NCI-H1105 treated with DMSO at 0.1 percent for 48 hours (cell line): ENCODE measurements around the gene EYS.

Experiments used
- DNase-seq: peaks from one replicate; lab custom pipeline; 2025; lab: John Stamatoyannopoulos, UW

EYS gene

DNA sequence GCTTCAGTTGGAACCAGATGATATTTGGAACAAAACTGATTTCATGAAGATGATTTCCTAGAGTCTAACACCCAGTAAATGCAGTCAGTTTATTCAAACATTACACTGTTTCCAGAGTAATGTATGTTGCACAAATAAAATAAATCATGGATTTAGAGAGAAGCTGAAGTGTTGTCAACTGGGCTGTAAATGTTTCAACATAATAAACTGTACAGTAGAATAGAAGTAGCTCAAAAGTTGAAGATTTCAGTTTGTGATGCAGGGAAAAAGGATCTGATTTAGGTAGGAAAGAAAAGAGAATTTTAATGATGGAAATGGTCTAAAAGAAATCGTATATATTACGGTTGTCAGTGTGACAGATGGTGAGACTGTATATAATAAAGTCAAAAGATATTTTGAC is 985.2 kb downstream of the EYS start:
- DNase-seq, result no peak

DNA sequence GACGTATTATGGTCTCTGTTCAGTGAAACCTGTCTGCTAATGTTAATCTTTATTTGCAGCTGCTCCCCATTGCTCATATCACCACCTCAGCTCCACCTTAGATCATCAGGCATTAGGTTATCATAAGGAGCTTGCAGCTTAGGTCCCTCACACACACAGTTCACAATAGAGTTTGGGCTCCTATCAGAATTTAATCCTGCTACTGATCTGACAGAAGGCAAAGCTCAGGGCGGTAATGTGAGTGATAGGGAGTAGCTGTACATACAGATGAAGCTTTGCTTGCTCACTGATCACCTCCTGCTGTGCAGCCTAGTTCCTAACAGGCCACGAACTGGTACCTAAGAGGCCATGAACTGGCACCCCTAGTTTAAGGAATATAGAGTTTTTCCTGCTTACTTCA is 989.7 kb downstream of the EYS start:
- DNase-seq, result no peak

DNA sequence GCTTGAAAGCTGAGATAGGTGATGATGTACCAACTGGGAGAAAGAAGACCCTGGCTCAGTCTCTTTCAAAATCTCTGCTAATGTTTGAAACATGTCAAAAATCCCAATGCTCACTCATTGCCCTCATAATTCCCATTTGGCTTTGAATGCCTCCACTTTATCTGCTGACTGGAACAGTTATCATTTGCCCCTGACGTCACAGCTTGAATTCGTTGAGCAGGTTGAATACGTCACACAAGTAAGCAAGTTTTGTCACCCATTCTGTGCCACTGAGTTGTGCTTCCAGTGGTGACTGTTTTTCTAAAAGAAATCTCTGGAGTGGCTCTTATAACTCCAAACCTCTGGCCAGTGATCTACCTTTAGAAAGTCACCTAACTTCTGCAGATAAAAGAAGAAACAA is 991.4 kb downstream of the EYS start:
- no peak for DNase-seq

DNA sequence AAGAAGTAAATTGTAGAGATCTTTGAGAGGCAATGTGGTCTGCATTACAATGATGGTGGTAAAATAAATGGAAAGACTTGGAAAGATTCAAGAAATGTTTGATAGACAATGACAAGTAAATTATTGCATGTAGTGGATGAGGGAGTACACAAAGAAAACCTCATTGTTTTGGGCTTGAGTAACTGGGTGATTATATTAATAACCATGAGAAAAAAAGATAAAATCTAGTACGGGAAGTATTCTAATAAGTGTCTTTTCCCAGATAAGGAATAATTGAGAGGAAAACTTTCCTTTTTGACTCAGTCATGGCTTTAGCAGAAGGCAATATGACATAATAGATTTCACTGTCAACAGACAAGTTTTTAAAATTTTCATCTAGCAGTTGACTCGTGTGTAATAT is 993.0 kb downstream of the EYS start:
- no peak for DNase-seq

DNA sequence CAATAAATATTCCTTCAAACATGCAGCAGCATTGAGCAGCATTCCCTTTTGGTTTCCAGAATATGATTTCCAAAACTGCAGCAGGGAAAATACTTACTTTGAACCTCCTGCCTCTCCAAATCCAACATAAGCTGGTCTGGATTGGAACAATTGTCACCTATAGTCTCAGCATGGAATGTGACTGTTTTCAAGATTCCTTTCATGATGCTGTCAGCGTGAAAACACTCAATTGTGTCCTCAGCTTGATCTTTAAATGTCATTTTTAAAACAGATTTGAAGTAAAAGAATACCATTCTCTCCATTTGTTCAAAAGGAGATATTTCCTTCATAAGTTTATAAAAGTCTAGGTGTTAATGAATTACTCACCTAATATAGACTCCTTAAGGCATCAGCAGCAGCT is 993.9 kb downstream of the EYS start:
- DNase-seq, result no peak

- no peak for DNase-seq
These were observed 994.4 kb downstream of the EYS start for GRCh38 chr6:64712606-64713005.

DNA sequence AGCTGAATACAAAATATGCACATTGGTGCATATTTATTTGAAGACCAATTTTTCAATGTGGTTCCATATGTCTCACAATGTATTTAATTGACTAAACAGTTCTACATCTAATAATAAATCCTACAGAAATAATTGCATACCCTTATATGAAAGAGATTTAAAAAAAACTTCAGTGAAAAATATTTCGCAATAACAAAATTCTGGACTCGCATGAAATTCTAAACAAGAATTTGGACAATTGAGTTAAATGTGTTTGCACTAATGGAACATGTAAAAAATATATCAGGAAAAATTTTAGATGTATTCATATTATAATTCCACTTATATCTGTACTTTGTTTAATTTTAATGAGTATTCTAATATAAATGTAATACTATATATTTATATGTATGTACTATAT is 1003.1 kb downstream of the EYS start:
- DNase-seq, result no peak

- no peak for DNase-seq
These were observed 1011.0 kb downstream of the EYS start for GRCh38 chr6:64696053-64696452.

GRCh38 chr6:64694356-64694755 is 1012.7 kb downstream of the EYS start:
- no peak for DNase-seq

DNA sequence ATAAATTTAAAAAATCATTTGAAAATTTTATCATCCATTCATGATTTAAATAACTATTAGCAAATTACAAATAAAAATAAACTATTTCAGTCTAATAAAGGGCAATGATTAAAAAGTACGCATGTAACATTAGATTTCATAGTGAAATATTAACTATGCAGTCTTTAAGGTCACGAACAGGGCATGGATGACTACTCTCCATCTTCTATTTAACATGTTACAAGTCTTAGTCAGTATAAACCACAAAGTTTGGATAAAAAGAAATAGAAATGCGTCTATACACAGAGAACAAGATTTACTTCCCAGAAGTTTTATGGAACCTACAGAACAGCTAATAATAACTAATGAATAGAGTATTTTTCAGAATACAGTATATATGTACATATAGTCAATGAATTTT is 1016.0 kb downstream of the EYS start:
- DNase-seq, result no peak

DNA sequence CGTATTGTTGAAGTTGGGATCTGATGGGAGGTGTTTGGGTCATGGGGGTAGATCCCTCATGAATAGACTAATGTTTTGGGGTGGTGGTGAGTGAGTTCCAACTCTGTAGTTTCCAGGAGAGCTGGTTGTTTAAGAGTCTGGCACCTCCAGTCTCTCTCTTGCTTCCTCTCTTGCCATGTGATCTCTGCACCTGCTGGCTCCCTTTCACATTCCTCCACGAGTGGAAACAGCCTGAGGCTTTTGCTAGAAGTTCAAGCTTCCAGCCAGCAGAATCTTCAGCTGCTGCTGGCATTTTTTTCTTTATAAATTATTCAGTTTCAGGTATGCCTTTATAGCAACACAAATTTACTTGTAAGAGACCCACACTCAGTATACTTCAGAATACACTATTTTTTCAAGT is 1021.6 kb downstream of the EYS start:
- no peak for DNase-seq

DNA sequence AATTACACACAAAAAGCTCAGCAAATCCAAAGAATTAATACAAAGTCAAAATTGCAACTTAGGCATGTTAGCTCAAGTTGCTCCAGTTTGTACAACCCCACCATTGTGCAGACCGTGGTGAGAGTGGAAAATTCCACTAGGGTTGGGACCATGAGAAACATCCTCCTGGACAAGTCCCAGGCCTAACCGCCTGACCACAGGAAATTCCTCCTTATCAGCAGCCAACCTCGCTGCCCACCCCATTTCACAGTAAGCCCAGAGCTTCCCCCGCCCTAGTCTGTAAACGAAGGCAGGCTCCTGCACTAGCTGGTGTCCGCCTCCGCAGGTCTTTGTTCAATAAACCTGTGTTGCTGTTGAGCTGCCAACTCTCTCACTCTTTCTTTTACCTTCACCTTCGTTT is 1023.3 kb downstream of the EYS start:
- DNase-seq, result no peak

- DNase-seq, result no peak
These were observed 1025.4 kb downstream of the EYS start for GRCh38 chr6:64681416-64682160.

DNA sequence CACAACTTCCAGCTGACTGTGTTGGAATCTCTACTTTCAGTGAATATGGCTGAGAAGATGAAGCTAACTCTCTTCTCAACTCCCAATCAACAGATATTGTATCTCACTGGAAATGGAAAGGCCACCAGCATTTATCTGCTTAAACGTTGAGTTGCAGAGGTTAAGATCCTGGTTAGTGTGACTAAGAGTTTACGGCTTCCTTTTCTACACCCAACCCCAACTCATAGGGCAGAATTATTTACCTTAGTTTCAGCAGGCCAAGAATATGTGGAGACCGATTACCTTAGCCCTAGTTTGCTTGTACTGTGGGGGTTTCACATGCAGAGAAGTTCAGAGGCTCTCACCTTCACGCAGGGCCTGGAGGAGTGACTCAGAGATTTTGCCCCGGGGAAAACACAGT is 1026.6 kb downstream of the EYS start:
- no peak for DNase-seq

DNA sequence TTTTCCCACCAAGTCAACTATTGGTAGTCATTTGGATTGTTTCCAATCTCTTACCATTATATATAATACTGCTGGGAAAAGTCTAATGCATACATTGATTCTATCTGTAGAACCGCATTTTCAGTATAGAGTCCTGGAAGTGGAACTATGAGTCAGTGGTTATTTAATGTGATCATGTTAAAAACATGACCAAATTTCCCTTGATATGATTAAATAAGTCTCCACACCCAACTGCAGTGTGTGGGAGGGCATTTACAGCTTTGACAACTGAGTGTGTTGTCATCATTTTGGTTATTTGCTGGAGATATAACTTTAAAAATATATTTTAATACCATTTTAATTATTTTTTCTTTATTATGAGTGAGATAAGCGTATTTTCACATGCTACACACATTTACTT is 1027.6 kb downstream of the EYS start:
- no peak for DNase-seq

GRCh38 chr6:64672651-64673050 is 1034.4 kb downstream of the EYS start:
- DNase-seq, result no peak

DNA sequence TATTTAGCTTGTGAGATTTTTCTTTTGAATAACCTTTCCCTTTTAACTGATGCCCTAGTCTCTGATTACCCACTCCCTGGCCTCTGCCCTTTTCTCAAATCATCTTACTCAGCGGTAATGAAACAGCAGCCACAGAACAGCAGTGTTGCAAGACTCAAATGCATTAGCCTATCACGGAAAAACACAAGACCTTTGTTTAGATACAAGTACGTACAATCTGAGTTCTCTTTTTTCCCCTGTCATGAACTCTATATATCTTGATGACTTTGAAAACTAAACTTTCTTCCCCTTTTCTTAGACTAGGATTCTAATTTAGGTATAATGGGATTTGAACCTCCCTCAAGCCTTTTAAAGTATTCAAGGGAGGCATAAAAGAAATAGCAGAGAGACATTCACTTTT is 1034.9 kb downstream of the EYS start:
- no peak for DNase-seq

- DNase-seq, result no peak
These were observed 1041.9 kb downstream of the EYS start for GRCh38 chr6:64665137-64665536.

DNA sequence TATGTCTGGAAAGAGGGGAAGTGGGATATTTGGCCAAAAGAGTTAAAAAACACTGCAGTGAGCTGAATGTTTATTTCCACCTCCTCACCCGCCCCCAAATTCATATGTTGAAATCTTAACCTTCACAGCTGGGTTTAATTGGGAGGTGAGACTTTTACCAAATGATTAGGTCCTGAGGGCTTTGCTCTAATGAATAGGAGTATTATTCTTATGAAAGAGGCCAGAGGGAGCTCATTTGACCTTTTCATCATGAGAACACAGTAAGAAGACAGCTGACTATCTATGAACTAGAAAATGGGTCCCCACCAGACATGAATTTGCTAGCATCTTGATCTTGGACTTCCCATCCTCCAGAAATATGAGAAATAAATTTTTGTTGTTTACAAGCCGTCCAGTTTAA is 1042.5 kb downstream of the EYS start:
- no peak for DNase-seq

GRCh38 chr6:64644024-64644423 is 1063.0 kb downstream of the EYS start:
- peak; percentile 32 for DNase-seq

GRCh38 chr6:64630901-64631300 is 1076.1 kb downstream of the EYS start:
- DNase-seq, result no peak

DNA sequence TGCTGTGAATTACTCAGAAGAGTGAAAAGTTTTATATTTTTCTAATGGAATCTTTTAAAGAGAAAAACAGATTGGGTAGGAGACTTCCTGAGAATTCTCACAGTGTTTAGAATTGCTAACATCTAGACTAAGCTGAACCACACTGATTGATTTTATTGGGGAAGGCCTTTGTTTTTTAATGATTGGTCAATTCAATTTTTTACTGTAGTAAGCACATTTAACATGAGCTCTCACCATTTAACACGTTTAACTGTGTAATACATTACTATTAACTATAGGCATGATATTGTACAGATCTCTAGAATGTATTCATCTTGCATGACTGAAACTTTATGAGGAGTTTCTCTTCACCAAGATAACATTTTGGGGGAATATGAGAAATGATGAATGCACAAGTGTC is 1084.1 kb downstream of the EYS start:
- DNase-seq, result no peak

- DNase-seq, result no peak
These were observed 1104.0 kb downstream of the EYS start for GRCh38 chr6:64602993-64603392.

DNA sequence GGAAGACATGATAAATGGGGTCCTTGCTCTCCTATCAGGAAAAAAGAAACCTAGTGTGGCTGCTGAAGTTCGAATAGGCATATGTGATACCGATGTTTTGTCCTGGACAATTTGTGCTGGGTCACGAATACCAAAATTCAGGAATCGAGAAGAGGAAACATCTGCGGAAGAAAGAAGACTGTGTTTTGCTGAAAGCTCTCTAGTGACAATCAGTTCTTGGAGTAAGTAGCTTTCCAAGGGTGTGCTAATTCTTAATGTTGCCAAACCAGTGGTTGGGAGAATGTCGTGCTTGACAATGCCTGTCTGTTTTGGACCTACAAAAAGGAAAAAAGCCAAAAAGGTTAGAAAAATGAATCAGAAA is 1115.4 kb downstream of the EYS start:
- DNase-seq, result no peak
